Measurements from ENCODE around the gene KCND1.
A peak's percentile ranks its signal among the peaks of the same experiment; 100 is the strongest.

KCND1 gene

DNA sequence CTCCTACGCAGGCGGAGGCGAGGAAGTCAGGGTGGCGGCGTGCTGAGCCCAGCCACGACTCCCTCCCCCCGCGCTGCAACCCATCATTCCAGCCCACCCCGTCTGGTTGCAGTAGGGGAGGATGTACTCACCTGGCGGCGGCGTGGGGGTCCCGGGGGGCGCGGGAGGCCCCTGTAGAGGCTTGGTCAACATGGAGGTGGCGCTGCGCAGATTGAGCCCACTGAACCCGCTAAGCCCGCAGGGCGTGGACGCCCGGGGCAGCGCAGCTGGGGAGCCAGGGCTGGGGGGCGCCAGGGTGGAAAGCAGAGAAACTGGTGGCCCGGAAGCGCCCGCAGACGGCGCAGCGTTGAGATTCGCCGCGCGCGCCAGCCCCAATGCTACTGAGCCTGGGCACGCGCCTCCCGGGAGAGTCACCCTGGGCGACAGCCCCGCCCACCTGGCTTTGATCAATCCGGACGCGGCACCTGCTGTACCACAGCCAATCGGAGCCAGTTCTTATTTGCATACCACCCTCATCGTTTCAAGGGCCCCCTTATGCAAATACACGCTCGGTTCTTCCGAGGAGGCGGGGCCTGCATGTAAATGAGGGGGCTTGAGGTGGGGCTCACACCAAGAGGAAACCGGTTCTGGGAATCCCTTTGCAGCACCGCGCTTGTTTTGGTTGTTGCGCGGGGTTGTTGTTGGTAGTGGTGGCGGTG is 52.9 kb downstream of the KCND1 start, which contains the start of gene PIM2:
Gene PIM2 (minus strand): TSS at position 382 of the 698 bp plus-strand sequence. CDS start 190 bp downstream, at position 192.
- TF ChIP-seq, protein P1, sequence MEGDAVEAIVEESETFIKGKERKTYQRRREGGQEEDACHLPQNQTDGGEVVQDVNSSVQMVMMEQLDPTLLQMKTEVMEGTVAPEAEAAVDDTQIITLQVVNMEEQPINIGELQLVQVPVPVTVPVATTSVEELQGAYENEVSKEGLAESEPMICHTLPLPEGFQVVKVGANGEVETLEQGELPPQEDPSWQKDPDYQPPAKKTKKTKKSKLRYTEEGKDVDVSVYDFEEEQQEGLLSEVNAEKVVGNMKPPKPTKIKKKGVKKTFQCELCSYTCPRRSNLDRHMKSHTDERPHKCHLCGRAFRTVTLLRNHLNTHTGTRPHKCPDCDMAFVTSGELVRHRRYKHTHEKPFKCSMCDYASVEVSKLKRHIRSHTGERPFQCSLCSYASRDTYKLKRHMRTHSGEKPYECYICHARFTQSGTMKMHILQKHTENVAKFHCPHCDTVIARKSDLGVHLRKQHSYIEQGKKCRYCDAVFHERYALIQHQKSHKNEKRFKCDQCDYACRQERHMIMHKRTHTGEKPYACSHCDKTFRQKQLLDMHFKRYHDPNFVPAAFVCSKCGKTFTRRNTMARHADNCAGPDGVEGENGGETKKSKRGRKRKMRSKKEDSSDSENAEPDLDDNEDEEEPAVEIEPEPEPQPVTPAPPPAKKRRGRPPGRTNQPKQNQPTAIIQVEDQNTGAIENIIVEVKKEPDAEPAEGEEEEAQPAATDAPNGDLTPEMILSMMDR (IDR thresholded peaks at IDR 0.05): no peak
- no peak for TF ChIP-seq ZFX (IDR thresholded peaks at IDR 0.05; ENCODE audit: borderline replicate concordance)
- H3K27ac ChIP-seq: peak within 1 kb of the TSS; percentile 72

DNA sequence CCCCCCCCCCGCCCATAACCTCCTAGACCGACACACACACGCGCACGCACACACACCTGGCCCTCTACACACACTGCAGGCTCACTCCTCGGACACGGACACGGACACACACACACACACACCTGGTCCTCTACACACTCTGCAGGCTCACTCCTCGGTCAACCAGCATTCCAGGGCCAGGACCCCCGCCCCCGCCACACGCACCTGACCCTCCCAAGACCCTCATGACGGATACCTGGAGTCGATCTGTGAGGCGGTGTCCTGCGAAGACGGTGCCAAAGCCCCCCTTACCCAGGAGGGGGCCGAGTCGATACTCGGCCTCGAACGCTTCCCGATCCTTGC is 53.4 kb downstream of the KCND1 start:
- no peak for TF ChIP-seq ZFX (IDR thresholded peaks at IDR 0.05; ENCODE audit: borderline replicate concordance)
- TF ChIP-seq, protein P1 (IDR thresholded peaks at IDR 0.05): no peak
- H3K27ac ChIP-seq: peak overlapping the region; percentile 72

DNA sequence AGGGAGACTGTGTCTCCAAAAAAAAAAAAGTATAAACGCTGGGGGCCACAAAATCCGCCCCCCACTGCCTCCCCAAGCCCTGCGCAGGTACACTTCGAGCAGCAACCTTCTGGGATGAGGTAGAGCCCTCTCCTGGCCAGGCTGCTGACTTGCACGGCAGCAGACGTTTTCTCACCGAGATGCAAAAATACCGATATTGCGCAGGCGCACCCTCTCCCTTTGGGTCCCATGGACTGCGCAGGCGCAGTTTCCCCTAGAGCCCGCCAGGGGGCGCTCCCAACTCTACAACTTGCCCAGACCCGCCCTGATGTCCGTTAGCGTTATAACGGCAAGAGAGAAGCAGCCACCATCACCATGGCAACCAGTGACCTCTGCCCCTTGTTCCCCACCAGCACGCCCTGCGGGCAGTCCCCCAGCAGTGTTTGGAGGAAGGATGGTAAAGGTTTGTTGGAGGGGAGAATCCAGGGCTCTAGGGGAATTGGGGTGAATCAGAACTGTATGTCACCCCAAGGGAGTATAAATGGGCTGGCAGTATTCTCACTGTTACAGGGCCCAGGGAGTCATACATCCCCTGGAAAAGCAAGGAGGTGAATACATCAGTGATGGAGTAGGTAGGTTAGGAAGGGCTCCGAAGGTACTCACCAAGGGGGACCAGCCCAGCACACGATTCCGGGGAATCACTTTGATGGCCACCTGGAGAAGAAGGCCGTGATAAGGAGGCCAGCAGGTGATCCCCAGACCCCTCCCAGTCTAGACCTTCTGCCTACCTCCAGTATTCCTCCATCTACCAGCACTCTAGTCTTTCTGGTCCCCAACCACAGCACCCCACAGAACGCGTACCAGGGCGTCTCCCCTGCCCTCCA is 54.3 kb downstream of the KCND1 start:
- no peak for TF ChIP-seq ZFX (IDR thresholded peaks at IDR 0.05; ENCODE audit: borderline replicate concordance)
- TF ChIP-seq, protein P1 (IDR thresholded peaks at IDR 0.05): peak; percentile 90
- peak overlapping the region; percentile 72 for H3K27ac ChIP-seq

DNA sequence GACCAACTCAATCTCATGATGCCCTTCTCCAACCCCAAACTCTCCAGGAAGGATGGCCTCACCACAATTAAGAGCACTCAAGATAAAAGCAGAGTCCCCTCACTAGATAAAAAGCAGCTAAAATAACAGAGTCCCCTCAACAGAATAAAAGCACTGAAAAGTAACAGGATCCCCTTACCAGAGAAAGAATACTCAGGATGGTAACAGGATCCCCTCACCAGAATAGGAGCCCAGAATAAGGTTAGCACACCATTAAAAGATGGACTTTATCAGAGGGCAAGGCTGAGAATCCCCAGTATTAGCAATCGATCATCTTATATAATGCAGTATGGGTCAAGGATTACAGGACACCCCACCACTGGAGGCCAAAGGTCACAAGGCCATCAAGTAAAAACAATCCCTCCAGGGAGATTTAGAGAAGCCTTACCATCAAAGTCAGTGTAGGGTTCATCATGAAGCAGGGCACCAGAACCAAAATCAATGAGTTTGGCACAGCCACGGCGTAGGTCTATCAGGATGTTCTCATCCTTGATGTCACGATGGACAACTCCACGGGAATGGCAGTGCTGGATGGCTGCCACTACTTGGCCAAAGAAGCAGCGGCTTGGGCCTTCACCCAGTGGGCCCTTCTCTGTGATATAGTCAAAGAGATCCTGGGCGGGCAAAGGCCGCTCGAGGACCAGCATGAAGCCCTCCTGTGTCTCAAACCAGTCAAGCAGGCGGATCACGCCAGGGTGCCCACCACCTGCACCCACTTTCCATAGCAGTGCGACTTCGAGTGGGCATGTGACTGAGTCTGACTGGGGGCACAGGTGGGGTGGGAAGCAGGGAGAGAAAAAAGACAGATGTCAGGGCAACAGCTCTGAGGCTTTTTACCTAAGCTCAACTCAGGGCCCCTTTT is 56.8 kb downstream of the KCND1 start:
- H3K27ac ChIP-seq: no peak overlapping the region
- TF ChIP-seq, protein P1 (IDR thresholded peaks at IDR 0.05): no peak
- TF ChIP-seq ZFX (IDR thresholded peaks at IDR 0.05; ENCODE audit: borderline replicate concordance): no peak

DNA sequence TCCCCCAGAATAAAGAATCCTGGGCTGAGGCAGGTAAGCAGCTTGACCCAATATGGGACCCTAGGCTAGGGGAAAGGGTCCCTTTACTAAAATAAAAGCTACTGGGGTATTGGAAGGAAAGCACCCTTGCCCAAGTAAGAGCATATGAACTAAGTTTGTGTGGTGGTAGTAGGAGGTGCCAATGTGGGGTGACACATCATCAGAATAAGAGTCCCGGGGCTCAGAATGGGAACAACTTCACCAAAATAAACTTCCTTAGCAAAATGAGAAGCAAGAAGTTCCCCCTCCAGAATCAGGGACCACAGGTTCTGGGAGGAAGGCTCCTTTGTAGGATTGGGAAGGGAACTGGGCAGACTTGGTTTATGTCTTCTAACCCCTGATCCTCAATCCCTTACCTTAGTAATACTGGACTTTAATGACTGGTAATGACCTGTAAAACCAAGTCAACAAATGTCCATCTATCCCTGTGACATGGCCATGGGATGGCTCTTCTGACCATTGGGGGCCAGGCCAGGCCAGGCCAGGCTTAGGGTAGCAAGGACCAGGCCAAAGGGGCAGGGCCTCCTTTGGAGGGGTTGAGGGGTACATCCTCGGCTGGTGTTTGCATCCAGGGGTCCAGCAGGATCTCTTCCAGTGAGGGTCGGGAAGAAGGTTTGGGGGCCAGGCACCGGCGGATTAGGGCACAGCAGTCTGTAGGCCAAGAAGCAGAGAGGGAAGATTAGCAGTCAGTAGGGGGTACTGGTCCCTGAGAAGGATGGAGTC is 57.9 kb downstream of the KCND1 start:
- no peak overlapping the region for H3K27ac ChIP-seq
- TF ChIP-seq ZFX (IDR thresholded peaks at IDR 0.05; ENCODE audit: borderline replicate concordance): no peak
- TF ChIP-seq, protein P1 (IDR thresholded peaks at IDR 0.05): no peak

DNA sequence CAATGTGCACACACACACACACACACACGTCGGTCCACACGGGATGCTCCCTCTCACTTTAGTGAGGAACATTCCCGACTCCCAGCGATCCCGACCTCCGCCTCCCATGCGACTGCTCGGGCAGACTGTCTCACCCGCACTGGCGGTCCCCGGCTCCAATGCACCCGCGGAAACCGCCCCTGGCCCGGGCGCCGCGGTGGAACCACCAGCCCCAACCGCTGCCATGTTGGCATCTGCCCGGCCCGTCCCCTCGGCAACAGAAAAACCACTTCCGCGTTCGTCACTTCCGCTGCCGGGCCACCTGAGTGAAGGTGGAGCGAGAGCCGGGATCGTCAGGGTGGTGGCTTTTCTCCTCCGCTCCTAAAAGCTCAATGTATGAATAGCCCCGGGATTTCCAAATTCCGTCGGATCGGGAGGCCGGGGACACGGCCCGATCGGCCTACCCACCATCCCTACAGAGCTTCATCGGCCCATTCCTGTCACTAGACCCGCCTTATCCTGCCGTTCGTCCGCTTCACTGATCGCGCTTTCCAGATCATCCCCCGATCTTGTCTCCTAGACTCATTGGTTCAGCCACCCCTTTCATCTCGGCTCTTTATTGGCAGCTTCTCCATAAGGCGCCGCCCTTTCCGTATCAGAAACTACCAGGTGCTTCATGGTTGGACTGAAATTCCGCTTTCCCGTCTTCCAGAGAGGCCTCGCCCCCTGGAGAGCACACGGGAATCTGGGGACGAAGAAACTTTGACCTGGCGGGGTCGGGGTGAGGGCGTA is 60.0 kb downstream of the KCND1 start, which contains the start of gene SLC35A2:
Gene SLC35A2 (minus strand): TSS at position 235 of the 771 bp plus-strand sequence. CDS start 10 bp downstream, at position 225.
- peak within 1 kb of the TSS; percentile 84 for H3K27ac ChIP-seq
- no peak for TF ChIP-seq ZFX (IDR thresholded peaks at IDR 0.05; ENCODE audit: borderline replicate concordance)
- TF ChIP-seq, protein P1 (IDR thresholded peaks at IDR 0.05): no peak

Data from 22Rv1 (cell line).